Caco-2 (cell line): ENCODE data around the gene PSG3. TPM values are rescaled to one million over a fixed set of nuclear protein-coding genes. Genes with fewer than 3 reads are reported as not detected.
A peak's percentile ranks its signal among the peaks of the same experiment; 100 is the strongest.
"Not testable (repeated sequence)": the region's sequence is repeated elsewhere in the genome, so short reads cannot be mapped to it uniquely, and the experiment has no call there.

Experiments
- BruUV-seq: library from RNA; stranded (reverse); fragments of 400-500 nt; replicated peaks from 2 replicates; lab custom pipeline; 2021; lab: Mats Ljungman, UMichigan
- CTCF ChIA-PET: fragments of 300-600 bp; sonication (Branson Sonifier 250); formaldehyde crosslinking; loops from one replicate; lab custom pipeline; 2022; ENCODE audit warnings: antibody characterized with exemption; lab: Charles Lee
- POLR2A ChIA-PET: fragments of 300-600 bp; sonication (Branson Sonifier 250); formaldehyde crosslinking; loops from one replicate; lab custom pipeline; 2022; ENCODE audit warnings: antibody characterized with exemption; lab: Charles Lee
- DNase-seq, 2 experiments: peaks; one replicate each; pipeline versions ENCODE4 v3.0.0 to v3.0.0-alpha.2; 2020 to 2022
- H3K27me3 ChIP-seq: replicated peaks from 2 replicates; pipeline ENCODE4 v1.6.0; 2011; ENCODE audit warnings: low read length; ENCODE audit not compliant: control insufficient read depth, insufficient read depth
- H3K36me3 ChIP-seq: 2 replicates; pipeline ENCODE4 v1.5.1; 2011; ENCODE audit warnings: low read length; ENCODE audit not compliant: control insufficient read depth, insufficient read depth
- H3K4me1 ChIP-seq: fragments of 250-450 bp; sonication (Bioruptor Pico); 2 replicates; pipeline ENCODE4 v1.5.1; 2020; ENCODE audit warnings: mild to moderate bottlenecking
- H3K4me3 ChIP-seq: 2 replicates; pipeline ENCODE4 v1.5.1; 2011; ENCODE audit warnings: low read depth, mild to moderate bottlenecking, control low read depth, low read length
- H3K9me3 ChIP-seq: fragments of 250-450 bp; sonication (Bioruptor Pico); 2 replicates; pipeline ENCODE4 v1.5.1; 2020; ENCODE audit warnings: mild to moderate bottlenecking, moderate library complexity
- H3K27ac Mint-ChIP-seq: one replicate; pipeline ENCODE4 v1.8.0; 2022; ENCODE audit warnings: mixed read lengths; ENCODE audit not compliant: unreplicated experiment
- H3K27me3 Mint-ChIP-seq: one replicate; pipeline ENCODE4 v1.8.0; 2022; ENCODE audit warnings: mixed read lengths; ENCODE audit not compliant: insufficient read depth, unreplicated experiment
- H3K36me3 Mint-ChIP-seq: one replicate; pipeline ENCODE4 v1.8.0; 2022; ENCODE audit warnings: mild to moderate bottlenecking, mixed read lengths; ENCODE audit not compliant: insufficient read depth, unreplicated experiment
- H3K4me1 Mint-ChIP-seq: one replicate; pipeline ENCODE4 v1.8.0; 2022; ENCODE audit warnings: low read depth, mixed read lengths; ENCODE audit not compliant: unreplicated experiment
- H3K4me3 Mint-ChIP-seq: one replicate; pipeline ENCODE4 v1.8.0; 2022; ENCODE audit warnings: mild to moderate bottlenecking, moderate library complexity, mixed read lengths; ENCODE audit not compliant: unreplicated experiment
- H3K9me3 Mint-ChIP-seq: one replicate; pipeline ENCODE4 v1.8.0; 2022; ENCODE audit warnings: mixed read lengths; ENCODE audit not compliant: unreplicated experiment
- CTCF ChIP-seq, 2 experiments: fragments of 200-600 bp in 1 of 2; IDR thresholded peaks; 1 replicate in 1 of 2; 2 replicates in 1 of 2; pipeline versions ENCODE4 v1.5.1 to v1.8.0; 2011 to 2022; ENCODE audit warnings: antibody characterized with exemption in 1 of 2, control low read depth in 1 of 2, inconsistent platforms in 1 of 2, low read depth in 1 of 2, low read length in 1 of 2, mild to moderate bottlenecking in 1 of 2, moderate library complexity in 1 of 2; ENCODE audit not compliant: insufficient read depth in 1 of 2, severe bottlenecking in 1 of 2, unreplicated experiment in 1 of 2
- intact Hi-C: fragments of 100-400 bp; cut with micrococcal nuclease; formaldehyde crosslinking; loops from one replicate; pipeline ENCODE4 v1.10.0; 2022; ENCODE audit not compliant: unreplicated experiment
- total RNA-seq: library from RNA; stranded (reverse); gene quantifications from 2 replicates; pipeline ENCODE4 v1.2.3, GENCODE V29; 2022

PSG3 gene
- total RNA-seq, 1 experiment from 2014 or later, result not detected

- H3K36me3 Mint-ChIP-seq, BruUV-seq, H3K4me1 Mint-ChIP-seq, POLR2A ChIA-PET, H3K4me3 Mint-ChIP-seq, H3K27me3 ChIP-seq, H3K27ac Mint-ChIP-seq, H3K36me3 ChIP-seq, H3K4me1 ChIP-seq, intact Hi-C loops, CTCF ChIA-PET, H3K9me3 ChIP-seq, H3K4me3 ChIP-seq, H3K27me3 Mint-ChIP-seq: not testable (repeated sequence)
- TF ChIP-seq CTCF (IDR thresholded peaks at IDR 0.05; ENCODE audit: insufficient read depth in 1 of 2, low read depth in 1 of 2, low read length in 1 of 2, severe bottlenecking in 1 of 2, unreplicated experiment in 1 of 2), result peak in 1 of 2 experiments; percentile 43
- peak in 1 of 2 experiments; percentile 25 for DNase-seq
- peaks cover 17% of the 10 kb centered on the region for H3K9me3 Mint-ChIP-seq
Observed at GRCh38 chr19:42767319-42767718, 27.0 kb upstream of the PSG3 start.

GRCh38 chr19:42766871-42767270 lies 26.6 kb upstream of the PSG3 start:
- H3K9me3 Mint-ChIP-seq, result peaks cover 13% of the 10 kb centered on the region
- H3K9me3 ChIP-seq, H3K4me3 ChIP-seq, intact Hi-C loops, H3K27me3 ChIP-seq, H3K27me3 Mint-ChIP-seq, DNase-seq, H3K36me3 ChIP-seq, H3K4me3 Mint-ChIP-seq, CTCF ChIA-PET, H3K36me3 Mint-ChIP-seq, H3K4me1 Mint-ChIP-seq, BruUV-seq, H3K4me1 ChIP-seq, POLR2A ChIA-PET, H3K27ac Mint-ChIP-seq: not testable (repeated sequence)

GRCh38 chr19:42764836-42765235 lies 24.6 kb upstream of the PSG3 start:
- intact Hi-C loops, result no loop called here
- no peak for DNase-seq
- TF ChIP-seq CTCF (IDR thresholded peaks at IDR 0.05; ENCODE audit: insufficient read depth in 1 of 2, low read depth in 1 of 2, low read length in 1 of 2, severe bottlenecking in 1 of 2, unreplicated experiment in 1 of 2), result no peak
- H3K4me1 ChIP-seq, result peaks cover 10% of the 10 kb centered on the region; the same call in 1 of the 2 replicates
- H3K27me3 Mint-ChIP-seq, result no peaks in the 10 kb centered on the region
- BruUV-seq, result no TSS peak
- H3K27ac Mint-ChIP-seq, result no peak overlapping the region
- no peaks in the 10 kb centered on the region for H3K36me3 ChIP-seq
- H3K4me1 Mint-ChIP-seq, result no peaks in the 10 kb centered on the region
- H3K9me3 ChIP-seq, result no peaks in the 10 kb centered on the region
- no peaks in the 10 kb centered on the region for H3K27me3 ChIP-seq
- H3K36me3 Mint-ChIP-seq, result peaks cover 8% of the 10 kb centered on the region
- H3K9me3 Mint-ChIP-seq, result peaks cover 10% of the 10 kb centered on the region
- no peak overlapping the region for H3K4me3 ChIP-seq
- no peak overlapping the region for H3K4me3 Mint-ChIP-seq
- CTCF ChIA-PET, result no interaction called here
- POLR2A ChIA-PET, result no interaction called here

GRCh38 chr19:42762789-42763188 lies 22.5 kb upstream of the PSG3 start:
- no peaks in the 10 kb centered on the region for H3K4me1 Mint-ChIP-seq
- Histone ChIP-seq H3K4me1 (peaks cover 10% of the 10 kb centered on the region; the same call in 1 of the 2 replicates), H3K27me3 (no peaks in the 10 kb centered on the region), H3K4me3 (no peak overlapping the region), H3K36me3 (no peaks in the 10 kb centered on the region), H3K9me3 (no peaks in the 10 kb centered on the region)
- POLR2A ChIA-PET, result no interaction called here
- no TSS peak for BruUV-seq
- CTCF ChIA-PET, result no interaction called here
- no peak for DNase-seq
- intact Hi-C loops, result no loop called here
- H3K4me3 Mint-ChIP-seq, result no peak overlapping the region
- no peaks in the 10 kb centered on the region for H3K27me3 Mint-ChIP-seq
- H3K36me3 Mint-ChIP-seq, result peaks cover 8% of the 10 kb centered on the region
- no peak for TF ChIP-seq CTCF (IDR thresholded peaks at IDR 0.05; ENCODE audit: insufficient read depth in 1 of 2, low read depth in 1 of 2, low read length in 1 of 2, severe bottlenecking in 1 of 2, unreplicated experiment in 1 of 2)
- H3K9me3 Mint-ChIP-seq, result peaks cover 2% of the 10 kb centered on the region
- no peak overlapping the region for H3K27ac Mint-ChIP-seq

GRCh38 chr19:42761924-42762295 lies 21.6 kb upstream of the PSG3 start:
- BruUV-seq, H3K36me3 Mint-ChIP-seq, H3K36me3 ChIP-seq, H3K9me3 ChIP-seq, H3K27me3 ChIP-seq, H3K9me3 Mint-ChIP-seq, H3K27me3 Mint-ChIP-seq, intact Hi-C loops, H3K4me3 ChIP-seq, DNase-seq, CTCF ChIA-PET, POLR2A ChIA-PET, H3K4me1 ChIP-seq, H3K4me3 Mint-ChIP-seq, H3K4me1 Mint-ChIP-seq: not testable (repeated sequence)
- peak overlapping the region; percentile 64 for H3K27ac Mint-ChIP-seq
